IMR-90 (cell line): Measurements from ENCODE around the gene KRT73. TPM values are rescaled to one million over a fixed set of nuclear protein-coding genes. Genes with fewer than 3 reads are reported as not detected.

ENCODE experiments used
- ATAC-seq: fragments of 200-7000 bp; cut with Tn5 transposase; 2 replicates; pipeline ENCODE4 v1.9.1; 2020; ENCODE audit warnings: low read depth, mild to moderate bottlenecking, moderate library complexity
- BruUV-seq: library from RNA; stranded (reverse); fragments of 400-500 nt; replicated peaks from 2 replicates; lab custom pipeline; 2021; lab: Mats Ljungman, UMichigan
- CTCF ChIA-PET: fragments of 300-600 bp; formaldehyde crosslinking; extraction: SDS; loops from one replicate; lab custom pipeline; 2021; ENCODE audit warnings: antibody characterized with exemption; lab: Yijun Ruan, JAX
- POLR2A ChIA-PET: fragments of 300-600 bp; sonication (Branson Sonifier 250); formaldehyde crosslinking; loops from one replicate; lab custom pipeline; 2022; ENCODE audit warnings: antibody characterized with exemption; ENCODE audit not compliant: unreplicated experiment; lab: Charles Lee
- DNase-seq: peaks from one replicate; pipeline ENCODE4 v3.0.0; 2013
- H2AFZ ChIP-seq: replicated peaks from 2 replicates; pipeline ENCODE3; 2013; ENCODE audit warnings: low read length, mild to moderate bottlenecking; ENCODE audit not compliant: poor library complexity
- H2AK5ac ChIP-seq: 2 replicates; pipeline ENCODE4 v1.6.1; 2013; ENCODE audit warnings: low read depth, low read length, inconsistent platforms
- H2AK9ac ChIP-seq: replicated peaks from 2 replicates; pipeline ENCODE3; 2013; ENCODE audit warnings: mild to moderate bottlenecking, low read depth, low read length, moderate library complexity; ENCODE audit not compliant: poor library complexity
- H2BK120ac ChIP-seq: 2 replicates; pipeline ENCODE4 v1.6.1; 2013; ENCODE audit warnings: low read depth, low read length, inconsistent platforms
- H2BK15ac ChIP-seq: 3 replicates; pipeline ENCODE4 v1.6.1; 2013; ENCODE audit warnings: low read depth, low read length, inconsistent platforms
- H2BK20ac ChIP-seq: 2 replicates; pipeline ENCODE4 v1.6.1; 2013; ENCODE audit warnings: low read depth, mild to moderate bottlenecking, inconsistent platforms, low read length, moderate library complexity
- H2BK5ac ChIP-seq: 2 replicates; pipeline ENCODE4 v1.6.1; 2013; ENCODE audit warnings: mild to moderate bottlenecking, low read depth, low read length, inconsistent platforms; ENCODE audit not compliant: poor library complexity, severe bottlenecking
- H3K14ac ChIP-seq: replicated peaks from 2 replicates; pipeline ENCODE4 v1.6.1; 2013; ENCODE audit warnings: low read depth, low read length, inconsistent platforms
- H3K18ac ChIP-seq: 2 replicates; pipeline ENCODE4 v1.6.1; 2013; ENCODE audit warnings: low read depth, low read length, control low read depth
- H3K23ac ChIP-seq: 2 replicates; pipeline ENCODE4 v1.6.1; 2013; ENCODE audit warnings: low read depth, low read length, inconsistent platforms
- H3K27ac ChIP-seq: 2 replicates; pipeline ENCODE4 v1.5.1; 2013; ENCODE audit warnings: mild to moderate bottlenecking, control low read depth, low read length; ENCODE audit not compliant: insufficient read depth
- H3K27me3 ChIP-seq: 2 replicates; pipeline ENCODE4 v1.6.1; 2013; ENCODE audit warnings: low read length; ENCODE audit not compliant: control insufficient read depth, insufficient read depth
- H3K36me3 ChIP-seq: 2 replicates; pipeline ENCODE4 v1.6.1; 2013; ENCODE audit warnings: low read length, mixed read lengths; ENCODE audit not compliant: control insufficient read depth, insufficient read depth
- H3K4ac ChIP-seq: 2 replicates; pipeline ENCODE4 v1.6.1; 2013; ENCODE audit warnings: low read depth, low read length, inconsistent platforms
- H3K4me1 ChIP-seq: 2 replicates; pipeline ENCODE4 v1.6.1; 2013; ENCODE audit warnings: low read length, mixed read lengths; ENCODE audit not compliant: control insufficient read depth, insufficient read depth
- H3K4me2 ChIP-seq: 2 replicates; pipeline ENCODE4 v1.6.1; 2013; ENCODE audit warnings: low read depth, mild to moderate bottlenecking, control low read depth, low read length, moderate library complexity
- H3K4me3 ChIP-seq: 2 replicates; pipeline ENCODE4 v1.5.1; 2013; ENCODE audit warnings: low read depth, mild to moderate bottlenecking, control low read depth, low read length, moderate library complexity; ENCODE audit not compliant: insufficient read depth
- H3K56ac ChIP-seq: 2 replicates; pipeline ENCODE4 v1.6.1; 2013; ENCODE audit warnings: low read length, inconsistent platforms; ENCODE audit not compliant: insufficient read depth; ENCODE audit errors: extremely low read depth
- H3K79me1 ChIP-seq, 2 experiments: 2 replicates each; pipeline ENCODE4 v1.6.1; 2013; ENCODE audit warnings: low read length in 2 of 2, inconsistent platforms in 1 of 2, low read depth in 1 of 2
- H3K9ac ChIP-seq: 2 replicates; pipeline ENCODE4 v1.6.1; 2013; ENCODE audit warnings: low read depth, low read length, control low read depth
- H3K9me1 ChIP-seq: 2 replicates; pipeline ENCODE4 v1.6.1; 2013; ENCODE audit warnings: low read length, inconsistent platforms; ENCODE audit not compliant: insufficient read depth
- H3K9me3 ChIP-seq: 2 replicates; pipeline ENCODE4 v1.6.1; 2013; ENCODE audit warnings: low read length; ENCODE audit not compliant: control insufficient read depth, insufficient read depth
- H4K20me1 ChIP-seq: 2 replicates; pipeline ENCODE4 v1.6.1; 2013; ENCODE audit warnings: low read length, inconsistent platforms; ENCODE audit not compliant: insufficient read depth
- H4K5ac ChIP-seq: 2 replicates; pipeline ENCODE4 v1.6.1; 2013; ENCODE audit warnings: mild to moderate bottlenecking, low read depth, low read length, control low read depth
- H4K8ac ChIP-seq, 2 experiments: 2 replicates each; pipeline ENCODE4 v1.6.1; 2013; ENCODE audit warnings: low read depth in 2 of 2, low read length in 2 of 2, control low read depth in 1 of 2, inconsistent platforms in 1 of 2
- H4K91ac ChIP-seq: 2 replicates; pipeline ENCODE4 v1.6.1; 2013; ENCODE audit warnings: low read depth, low read length, inconsistent platforms; ENCODE audit not compliant: insufficient read depth
- BHLHE40 ChIP-seq: fragments of 150-350 bp; IDR thresholded peaks from 2 replicates; pipeline ENCODE4 v1.6.1; 2016; ENCODE audit warnings: mild to moderate bottlenecking, low read depth, low read length
- CEBPB ChIP-seq: IDR thresholded peaks from 2 replicates; pipeline ENCODE4 v1.6.1; 2012; ENCODE audit warnings: low read depth, low read length, improper control_type of control experiment
- CHD1 ChIP-seq: IDR thresholded peaks from 2 replicates; pipeline ENCODE4 v1.6.1; 2012; ENCODE audit warnings: low read depth, low read length, improper control_type of control experiment
- FOS ChIP-seq: fragments of 150-350 bp; IDR thresholded peaks from 2 replicates; pipeline ENCODE4 v1.6.1; 2016; ENCODE audit warnings: low read depth, low read length
- MAFK ChIP-seq: IDR thresholded peaks from 2 replicates; pipeline ENCODE4 v1.6.1; 2012; ENCODE audit warnings: low read depth, low read length, improper control_type of control experiment
- MAZ ChIP-seq: IDR thresholded peaks from 2 replicates; pipeline ENCODE4 v1.6.1; 2012; ENCODE audit warnings: low read depth, mild to moderate bottlenecking, low read length, improper control_type of control experiment, moderate library complexity, borderline replicate concordance
- MXI1 ChIP-seq: IDR thresholded peaks from 2 replicates; pipeline ENCODE4 v1.6.1; 2012; ENCODE audit warnings: low read depth, mild to moderate bottlenecking, low read length, moderate library complexity, borderline replicate concordance
- NFE2L2 ChIP-seq: fragments of 150-350 bp; IDR thresholded peaks from 2 replicates; pipeline ENCODE4 v1.6.1; 2016; ENCODE audit warnings: low read depth, mild to moderate bottlenecking, low read length
- POLR2A ChIP-seq: IDR thresholded peaks from 2 replicates; pipeline ENCODE4 v1.6.1; 2012; ENCODE audit warnings: mild to moderate bottlenecking, low read depth, low read length
- RAD21 ChIP-seq: IDR thresholded peaks from 2 replicates; pipeline ENCODE4 v1.6.1; 2012; ENCODE audit warnings: low read length, improper control_type of control experiment
- RCOR1 ChIP-seq: IDR thresholded peaks from 2 replicates; pipeline ENCODE4 v1.6.1; 2012; ENCODE audit warnings: mild to moderate bottlenecking, low read length, improper control_type of control experiment; ENCODE audit not compliant: insufficient replicate concordance
- RFX5 ChIP-seq: IDR thresholded peaks from 2 replicates; pipeline ENCODE4 v1.8.0; 2012; ENCODE audit warnings: low read depth, mild to moderate bottlenecking, low read length, moderate library complexity
- SMC3 ChIP-seq: fragments of 150-350 bp; IDR thresholded peaks from 2 replicates; pipeline ENCODE4 v1.6.1; 2016; ENCODE audit warnings: low read depth, mild to moderate bottlenecking, antibody characterized with exemption, low read length, moderate library complexity
- WGBS, 2 experiments: methylation state at CpG; one replicate each; pipeline versions ENCODE4 v1.1.5 to v1.1.7; 2013; ENCODE audit warnings: missing lambda C conversion rate in 2 of 2; ENCODE audit not compliant: insufficient read length in 1 of 2; ENCODE audit errors: extremely low coverage in 2 of 2; 5-methylcytosine and 5-hydroxymethylcytosine counted together
- dilution Hi-C: fragments of 300-500 bp; cut with HindIII; formaldehyde crosslinking; loops from one replicate; pipeline ENCODE4 v1.14.3; 2018; ENCODE audit warnings: low sequenced_read_pairs; ENCODE audit not compliant: unreplicated experiment
- in situ Hi-C: fragments of 300-500 bp; cut with MboI; formaldehyde crosslinking; loops from 3 replicates; pipeline ENCODE4 v1.14.3; 2019; ENCODE audit warnings: low sequenced_read_pairs, inconsistent platforms, mixed read lengths
- intact Hi-C: fragments of 100-400 bp; cut with micrococcal nuclease; formaldehyde crosslinking; loops from 2 replicates; pipeline ENCODE4 v1.10.0; 2022
- polyA plus RNA-seq, 3 experiments: library from polyadenylated mRNA; depleted of rRNA; stranded (reverse); fragments of >200 nt; gene quantifications; 2 replicates each; pipeline ENCODE4 v1.2.3, GENCODE V29; 2012; ENCODE audit warnings: low replicate concordance in 1 of 3
- total RNA-seq: library from RNA; depleted of rRNA; stranded (reverse); fragments of >200 nt; gene quantifications from 2 replicates; pipeline ENCODE4 v1.2.3, GENCODE V29; 2012
- TF ChIP-seq, protein P1 (sequence below): fragments of 150-350 bp; IDR thresholded peaks from 2 replicates; pipeline ENCODE4 v1.6.1; 2017; ENCODE audit warnings: mild to moderate bottlenecking, antibody characterized with exemption, low read length, low read depth
- TF ChIP-seq, protein P2 (sequence below): fragments of 150-350 bp; IDR thresholded peaks from 2 replicates; pipeline ENCODE4 v1.6.1; 2016; ENCODE audit warnings: low read depth, mild to moderate bottlenecking, low read length, moderate library complexity, borderline replicate concordance
- TF ChIP-seq, protein P3 (sequence below): conservative IDR thresholded peaks from 2 replicates; pipeline ENCODE4 v1.5.1; 2012; ENCODE audit warnings: mild to moderate bottlenecking, low read depth, low read length, improper control_type of control experiment

The KRT73 gene
- total and polyA plus RNA-seq, 2 of the 4 experiments (the other 2 are of a cell fraction): not detected

DNA sequence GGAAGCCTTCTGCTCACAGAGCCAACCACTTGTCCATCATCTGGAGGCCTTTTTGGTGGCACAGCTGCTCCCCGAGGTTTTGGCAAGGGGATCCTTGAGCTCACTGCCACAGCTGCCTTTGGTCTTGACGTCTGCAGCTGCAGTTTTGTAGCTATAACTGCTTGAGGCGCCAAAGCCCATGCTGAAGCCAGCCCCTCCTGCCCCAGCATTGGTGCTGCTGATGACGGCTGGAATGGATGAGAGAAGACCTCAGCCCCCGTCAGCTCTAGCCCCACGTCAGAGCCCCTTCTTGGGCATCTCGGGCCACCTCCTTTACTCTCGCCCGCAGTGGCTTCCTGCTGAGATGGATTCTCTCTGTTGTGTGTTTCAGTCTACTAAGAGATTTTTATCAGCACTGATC lies 32.4 kb downstream of the KRT73 start:
- Histone ChIP-seq H4K91ac (no peak overlapping the region), H3K56ac (no peak overlapping the region), H3K36me3 (no peaks in the 10 kb centered on the region), H3K9ac (no peak overlapping the region), H3K14ac (no peak overlapping the region), H3K4ac (no peak overlapping the region), H3K9me1 (no peaks in the 10 kb centered on the region), H3K18ac (no peak overlapping the region), H2AK5ac (no peak overlapping the region), H4K5ac (no peak overlapping the region), H3K4me2 (no peak overlapping the region), H3K4me1 (no peaks in the 10 kb centered on the region), H2BK15ac (no peak overlapping the region), H2AK9ac (no peak overlapping the region), H2AFZ (no peak overlapping the region), H3K4me3 (no peak overlapping the region), H2BK120ac (no peak overlapping the region), H3K23ac (no peak overlapping the region), H3K27ac (no peak overlapping the region), H2BK5ac (no peak overlapping the region), H2BK20ac (no peak overlapping the region), H3K79me1 (no peaks in the 10 kb centered on the region), H3K9me3 (no peaks in the 10 kb centered on the region), H4K8ac (no peak overlapping the region), H3K27me3 (peaks cover 39% of the 10 kb centered on the region), H4K20me1 (no peaks in the 10 kb centered on the region; the same call in 1 of the 2 replicates)
- WGBS, 2 experiments: 67% methylated on average over 1 of the region's 9 CpGs; no CpG with 5 or more reads in 1 of the 2 experiments
- intact Hi-C loops: no loop called here
- dilution Hi-C loops: no loop called here
- no peak for DNase-seq
- ChIA-PET CTCF (interaction anchor here (0.9 to 1.1 kb wide), 3 partner anchors 280 to 292 kb away, joined by 4 to 5 read pairs (median 5); no protein-coding TSS in a partner anchor), POLR2A (no interaction called here)
- in situ Hi-C loops: loop anchor here (10.0 kb wide), 2 partner anchors 399 to 431 kb away; no protein-coding TSS in a partner anchor
- TF ChIP-seq RAD21 (no peak), POLR2A (no peak), RCOR1 (no peak), BHLHE40 (no peak), NFE2L2 (no peak), CEBPB (no peak), SMC3 (no peak), MXI1 (no peak), RFX5 (no peak), FOS (no peak), MAFK (no peak), CHD1 (no peak), MAZ (no peak)
- TF ChIP-seq, protein P1, sequence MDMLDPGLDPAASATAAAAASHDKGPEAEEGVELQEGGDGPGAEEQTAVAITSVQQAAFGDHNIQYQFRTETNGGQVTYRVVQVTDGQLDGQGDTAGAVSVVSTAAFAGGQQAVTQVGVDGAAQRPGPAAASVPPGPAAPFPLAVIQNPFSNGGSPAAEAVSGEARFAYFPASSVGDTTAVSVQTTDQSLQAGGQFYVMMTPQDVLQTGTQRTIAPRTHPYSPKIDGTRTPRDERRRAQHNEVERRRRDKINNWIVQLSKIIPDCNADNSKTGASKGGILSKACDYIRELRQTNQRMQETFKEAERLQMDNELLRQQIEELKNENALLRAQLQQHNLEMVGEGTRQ: no peak
- TF ChIP-seq, protein P2, sequence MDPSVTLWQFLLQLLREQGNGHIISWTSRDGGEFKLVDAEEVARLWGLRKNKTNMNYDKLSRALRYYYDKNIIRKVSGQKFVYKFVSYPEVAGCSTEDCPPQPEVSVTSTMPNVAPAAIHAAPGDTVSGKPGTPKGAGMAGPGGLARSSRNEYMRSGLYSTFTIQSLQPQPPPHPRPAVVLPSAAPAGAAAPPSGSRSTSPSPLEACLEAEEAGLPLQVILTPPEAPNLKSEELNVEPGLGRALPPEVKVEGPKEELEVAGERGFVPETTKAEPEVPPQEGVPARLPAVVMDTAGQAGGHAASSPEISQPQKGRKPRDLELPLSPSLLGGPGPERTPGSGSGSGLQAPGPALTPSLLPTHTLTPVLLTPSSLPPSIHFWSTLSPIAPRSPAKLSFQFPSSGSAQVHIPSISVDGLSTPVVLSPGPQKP: no peak
- TF ChIP-seq, protein P3, sequence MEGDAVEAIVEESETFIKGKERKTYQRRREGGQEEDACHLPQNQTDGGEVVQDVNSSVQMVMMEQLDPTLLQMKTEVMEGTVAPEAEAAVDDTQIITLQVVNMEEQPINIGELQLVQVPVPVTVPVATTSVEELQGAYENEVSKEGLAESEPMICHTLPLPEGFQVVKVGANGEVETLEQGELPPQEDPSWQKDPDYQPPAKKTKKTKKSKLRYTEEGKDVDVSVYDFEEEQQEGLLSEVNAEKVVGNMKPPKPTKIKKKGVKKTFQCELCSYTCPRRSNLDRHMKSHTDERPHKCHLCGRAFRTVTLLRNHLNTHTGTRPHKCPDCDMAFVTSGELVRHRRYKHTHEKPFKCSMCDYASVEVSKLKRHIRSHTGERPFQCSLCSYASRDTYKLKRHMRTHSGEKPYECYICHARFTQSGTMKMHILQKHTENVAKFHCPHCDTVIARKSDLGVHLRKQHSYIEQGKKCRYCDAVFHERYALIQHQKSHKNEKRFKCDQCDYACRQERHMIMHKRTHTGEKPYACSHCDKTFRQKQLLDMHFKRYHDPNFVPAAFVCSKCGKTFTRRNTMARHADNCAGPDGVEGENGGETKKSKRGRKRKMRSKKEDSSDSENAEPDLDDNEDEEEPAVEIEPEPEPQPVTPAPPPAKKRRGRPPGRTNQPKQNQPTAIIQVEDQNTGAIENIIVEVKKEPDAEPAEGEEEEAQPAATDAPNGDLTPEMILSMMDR: no peak
- no TSS peak for BruUV-seq
- ATAC-seq: no peak
